ENCODE data around the gene IKZF1. TPM values are rescaled to one million over a fixed set of nuclear protein-coding genes. Genes with fewer than 3 reads are reported as not detected.

The IKZF1 gene
- total RNA-seq, 1 donor from 2014 or later: 1.1 TPM

DNA sequence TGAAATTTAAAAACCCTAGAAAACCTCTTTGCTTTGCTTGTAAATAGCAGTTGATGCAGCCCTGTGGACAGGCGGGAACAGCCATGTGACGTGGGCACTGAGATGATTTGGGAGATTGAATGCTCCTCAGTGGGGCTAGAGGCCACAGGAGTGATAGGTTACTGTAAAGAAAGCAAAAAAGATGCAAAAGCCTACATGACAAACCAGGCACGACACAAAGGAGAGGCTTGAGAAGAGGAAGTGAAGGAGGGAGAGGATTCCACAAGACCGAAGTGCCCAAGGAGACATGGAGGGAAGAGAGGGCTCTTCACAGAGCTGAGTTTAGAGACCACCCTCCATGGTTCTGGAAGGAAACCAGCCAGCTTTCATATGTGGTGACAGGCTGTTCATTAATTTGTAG lies 25.7 kb downstream of the IKZF1 start:
- H3K27ac Mint-ChIP-seq (ENCODE audit: unreplicated experiment): no peak overlapping the region
- H3K4me3 Mint-ChIP-seq (ENCODE audit: unreplicated experiment): no peak overlapping the region
- TF ChIP-seq, protein P1, sequence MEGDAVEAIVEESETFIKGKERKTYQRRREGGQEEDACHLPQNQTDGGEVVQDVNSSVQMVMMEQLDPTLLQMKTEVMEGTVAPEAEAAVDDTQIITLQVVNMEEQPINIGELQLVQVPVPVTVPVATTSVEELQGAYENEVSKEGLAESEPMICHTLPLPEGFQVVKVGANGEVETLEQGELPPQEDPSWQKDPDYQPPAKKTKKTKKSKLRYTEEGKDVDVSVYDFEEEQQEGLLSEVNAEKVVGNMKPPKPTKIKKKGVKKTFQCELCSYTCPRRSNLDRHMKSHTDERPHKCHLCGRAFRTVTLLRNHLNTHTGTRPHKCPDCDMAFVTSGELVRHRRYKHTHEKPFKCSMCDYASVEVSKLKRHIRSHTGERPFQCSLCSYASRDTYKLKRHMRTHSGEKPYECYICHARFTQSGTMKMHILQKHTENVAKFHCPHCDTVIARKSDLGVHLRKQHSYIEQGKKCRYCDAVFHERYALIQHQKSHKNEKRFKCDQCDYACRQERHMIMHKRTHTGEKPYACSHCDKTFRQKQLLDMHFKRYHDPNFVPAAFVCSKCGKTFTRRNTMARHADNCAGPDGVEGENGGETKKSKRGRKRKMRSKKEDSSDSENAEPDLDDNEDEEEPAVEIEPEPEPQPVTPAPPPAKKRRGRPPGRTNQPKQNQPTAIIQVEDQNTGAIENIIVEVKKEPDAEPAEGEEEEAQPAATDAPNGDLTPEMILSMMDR (IDR thresholded peaks at IDR 0.05; ENCODE audit: partially characterized antibody, unreplicated experiment): no peak
- no peaks in the 10 kb centered on the region for H3K4me1 Mint-ChIP-seq (ENCODE audit: low read depth, unreplicated experiment)
- H3K27me3 Mint-ChIP-seq (ENCODE audit: unreplicated experiment): no peaks in the 10 kb centered on the region
- no peak for DNase-seq
- H3K36me3 Mint-ChIP-seq (ENCODE audit: unreplicated experiment): no peaks in the 10 kb centered on the region
- no peaks in the 10 kb centered on the region for H3K9me3 Mint-ChIP-seq (ENCODE audit: unreplicated experiment)

DNA sequence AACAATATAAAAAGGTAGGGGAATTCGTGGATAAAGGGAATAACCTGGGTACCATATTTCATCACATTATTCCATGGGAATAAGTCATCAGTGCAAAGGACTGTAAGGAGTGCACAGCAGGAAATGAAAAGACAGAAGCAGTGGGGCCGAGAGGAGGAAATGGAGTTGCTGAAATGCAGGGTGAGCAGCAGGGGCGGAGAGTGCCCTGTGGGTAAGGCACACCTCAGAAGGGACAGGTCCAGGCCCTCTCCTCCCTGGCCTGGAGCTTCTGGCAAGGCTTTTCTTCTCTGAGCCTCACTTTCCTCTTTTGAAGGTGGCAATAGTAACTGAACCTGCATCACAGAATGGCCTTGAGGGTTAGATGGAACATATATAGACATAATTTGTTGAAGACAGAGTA lies 26.2 kb downstream of the IKZF1 start:
- DNase-seq: no peak

DNA sequence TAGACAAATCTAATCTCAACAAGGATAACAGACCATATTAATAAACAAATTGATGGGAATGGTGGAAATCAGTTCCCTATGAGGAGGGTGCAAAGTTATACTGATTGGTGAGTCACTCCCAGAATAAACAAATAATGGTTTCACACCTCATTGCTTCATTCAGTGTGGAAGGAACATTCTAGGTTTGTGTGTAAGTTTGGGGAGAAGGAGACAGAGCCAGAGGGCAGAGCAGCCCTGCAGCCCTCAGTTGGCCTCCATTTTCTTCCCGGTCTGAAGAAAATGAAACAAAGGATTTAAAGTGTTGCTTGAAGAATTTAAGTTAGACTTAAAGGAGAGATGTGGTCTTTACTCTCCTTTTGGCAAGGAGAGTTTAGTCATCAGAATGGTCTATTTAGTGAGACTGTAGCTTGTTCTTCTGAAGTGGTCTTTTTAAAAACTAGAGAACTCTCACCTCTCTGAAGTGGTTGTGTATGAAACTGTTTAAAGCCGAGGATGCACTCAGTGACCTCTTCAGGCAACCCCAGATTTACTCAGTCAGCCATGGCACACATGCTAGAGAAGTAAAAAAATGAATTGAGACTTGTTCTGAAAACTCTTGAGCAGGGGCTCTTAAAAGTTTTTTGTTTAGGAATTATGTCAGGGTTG lies 27.2 kb downstream of the IKZF1 start:
- no peak overlapping the region for H3K4me3 Mint-ChIP-seq (ENCODE audit: unreplicated experiment)
- TF ChIP-seq, protein P1 (IDR thresholded peaks at IDR 0.05; ENCODE audit: partially characterized antibody, unreplicated experiment): no peak
- DNase-seq: no peak
- H3K36me3 Mint-ChIP-seq (ENCODE audit: unreplicated experiment): no peaks in the 10 kb centered on the region
- H3K9me3 Mint-ChIP-seq (ENCODE audit: unreplicated experiment): no peaks in the 10 kb centered on the region
- H3K27ac Mint-ChIP-seq (ENCODE audit: unreplicated experiment): no peak overlapping the region
- no peaks in the 10 kb centered on the region for H3K27me3 Mint-ChIP-seq (ENCODE audit: unreplicated experiment)
- no peaks in the 10 kb centered on the region for H3K4me1 Mint-ChIP-seq (ENCODE audit: low read depth, unreplicated experiment)

More for the DNA sequence above, 26.2 kb downstream of the IKZF1 start:
- no peak overlapping the region for H3K4me3 Mint-ChIP-seq (ENCODE audit: unreplicated experiment)
- no peaks in the 10 kb centered on the region for H3K9me3 Mint-ChIP-seq (ENCODE audit: unreplicated experiment)
- no peaks in the 10 kb centered on the region for H3K36me3 Mint-ChIP-seq (ENCODE audit: unreplicated experiment)
- H3K27me3 Mint-ChIP-seq (ENCODE audit: unreplicated experiment): no peaks in the 10 kb centered on the region
- no peaks in the 10 kb centered on the region for H3K4me1 Mint-ChIP-seq (ENCODE audit: low read depth, unreplicated experiment)
- TF ChIP-seq, protein P1 (IDR thresholded peaks at IDR 0.05; ENCODE audit: partially characterized antibody, unreplicated experiment): no peak
- H3K27ac Mint-ChIP-seq (ENCODE audit: unreplicated experiment): no peak overlapping the region

DNA sequence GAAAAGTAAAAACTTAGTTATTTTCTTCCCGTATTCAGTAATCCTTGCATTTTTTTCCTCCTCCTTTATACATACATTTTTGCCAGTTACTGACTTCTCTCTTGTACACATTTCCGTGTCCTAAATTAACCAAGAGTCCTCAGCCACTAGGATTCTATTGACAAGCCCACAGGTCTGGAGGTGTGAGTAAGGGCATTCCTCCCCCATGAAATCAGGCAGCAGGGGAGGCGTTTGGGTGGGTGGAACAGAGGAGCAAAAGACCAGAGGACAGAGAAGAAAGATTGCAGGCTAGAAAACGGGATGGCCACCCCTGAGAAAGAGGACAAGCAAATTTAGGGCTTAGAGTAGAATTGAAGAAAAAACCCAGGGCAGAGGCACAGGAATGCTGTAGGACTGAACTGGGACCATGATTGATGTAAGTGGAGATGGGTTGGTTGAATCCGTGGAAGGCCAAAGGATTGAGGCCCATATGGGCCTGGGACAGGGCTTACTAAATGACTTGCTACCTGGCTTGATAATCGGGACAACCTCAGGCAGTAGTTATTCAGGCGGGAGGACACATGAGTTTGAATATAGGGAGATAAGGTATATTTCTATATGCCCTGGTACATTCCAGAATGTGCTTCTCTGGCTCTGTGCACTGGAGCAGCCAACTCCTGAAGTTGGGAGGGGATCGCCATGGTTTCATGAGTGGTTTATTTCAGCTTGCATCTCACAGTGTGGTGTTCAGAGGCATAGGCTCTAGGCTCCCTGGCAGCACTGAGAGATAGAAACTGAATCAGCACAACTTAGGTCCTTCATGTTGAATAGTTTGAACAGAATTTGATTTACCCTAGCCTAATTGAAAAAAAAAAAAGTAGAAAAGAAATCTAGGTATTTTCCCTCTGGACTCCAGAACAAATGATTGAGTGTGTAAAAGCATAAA lies 28.0 kb downstream of the IKZF1 start:
- H3K27ac Mint-ChIP-seq (ENCODE audit: unreplicated experiment): no peak overlapping the region
- H3K36me3 Mint-ChIP-seq (ENCODE audit: unreplicated experiment): no peaks in the 10 kb centered on the region
- DNase-seq: no peak
- H3K9me3 Mint-ChIP-seq (ENCODE audit: unreplicated experiment): no peaks in the 10 kb centered on the region
- H3K4me3 Mint-ChIP-seq (ENCODE audit: unreplicated experiment): no peak overlapping the region
- no peaks in the 10 kb centered on the region for H3K4me1 Mint-ChIP-seq (ENCODE audit: low read depth, unreplicated experiment)
- TF ChIP-seq, protein P1 (IDR thresholded peaks at IDR 0.05; ENCODE audit: partially characterized antibody, unreplicated experiment): no peak
- peaks cover 4% of the 10 kb centered on the region for H3K27me3 Mint-ChIP-seq (ENCODE audit: unreplicated experiment)

DNA sequence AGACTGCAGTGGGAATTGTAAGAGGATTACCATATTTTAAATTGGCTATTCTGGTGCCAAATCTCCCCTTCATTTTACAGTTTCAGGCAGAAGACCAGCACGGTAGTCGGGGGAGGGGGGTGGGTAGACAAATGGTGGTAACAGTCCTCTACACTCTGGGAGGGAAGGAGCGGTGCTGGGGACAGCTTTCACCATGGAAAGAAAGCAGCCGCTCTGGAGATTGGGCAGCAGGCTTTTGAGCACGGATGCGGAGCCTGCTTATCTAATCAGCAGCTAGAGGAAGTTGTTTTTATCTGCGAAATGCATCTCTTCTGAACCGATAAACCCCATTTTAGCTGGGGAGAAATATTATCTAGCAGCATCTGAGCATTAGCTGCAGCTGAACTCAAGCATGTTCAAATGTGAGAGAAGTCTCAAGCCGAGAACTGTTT lies 28.7 kb downstream of the IKZF1 start:
- no peaks in the 10 kb centered on the region for H3K36me3 Mint-ChIP-seq (ENCODE audit: unreplicated experiment)
- TF ChIP-seq, protein P1 (IDR thresholded peaks at IDR 0.05; ENCODE audit: partially characterized antibody, unreplicated experiment): no peak
- H3K4me1 Mint-ChIP-seq (ENCODE audit: low read depth, unreplicated experiment): no peaks in the 10 kb centered on the region
- DNase-seq: no peak
- H3K27me3 Mint-ChIP-seq (ENCODE audit: unreplicated experiment): peaks cover 4% of the 10 kb centered on the region
- H3K4me3 Mint-ChIP-seq (ENCODE audit: unreplicated experiment): no peak overlapping the region
- H3K9me3 Mint-ChIP-seq (ENCODE audit: unreplicated experiment): no peaks in the 10 kb centered on the region
- H3K27ac Mint-ChIP-seq (ENCODE audit: unreplicated experiment): no peak overlapping the region
